ENCODE measurements around the gene OTOG.

The OTOG gene, protein sequence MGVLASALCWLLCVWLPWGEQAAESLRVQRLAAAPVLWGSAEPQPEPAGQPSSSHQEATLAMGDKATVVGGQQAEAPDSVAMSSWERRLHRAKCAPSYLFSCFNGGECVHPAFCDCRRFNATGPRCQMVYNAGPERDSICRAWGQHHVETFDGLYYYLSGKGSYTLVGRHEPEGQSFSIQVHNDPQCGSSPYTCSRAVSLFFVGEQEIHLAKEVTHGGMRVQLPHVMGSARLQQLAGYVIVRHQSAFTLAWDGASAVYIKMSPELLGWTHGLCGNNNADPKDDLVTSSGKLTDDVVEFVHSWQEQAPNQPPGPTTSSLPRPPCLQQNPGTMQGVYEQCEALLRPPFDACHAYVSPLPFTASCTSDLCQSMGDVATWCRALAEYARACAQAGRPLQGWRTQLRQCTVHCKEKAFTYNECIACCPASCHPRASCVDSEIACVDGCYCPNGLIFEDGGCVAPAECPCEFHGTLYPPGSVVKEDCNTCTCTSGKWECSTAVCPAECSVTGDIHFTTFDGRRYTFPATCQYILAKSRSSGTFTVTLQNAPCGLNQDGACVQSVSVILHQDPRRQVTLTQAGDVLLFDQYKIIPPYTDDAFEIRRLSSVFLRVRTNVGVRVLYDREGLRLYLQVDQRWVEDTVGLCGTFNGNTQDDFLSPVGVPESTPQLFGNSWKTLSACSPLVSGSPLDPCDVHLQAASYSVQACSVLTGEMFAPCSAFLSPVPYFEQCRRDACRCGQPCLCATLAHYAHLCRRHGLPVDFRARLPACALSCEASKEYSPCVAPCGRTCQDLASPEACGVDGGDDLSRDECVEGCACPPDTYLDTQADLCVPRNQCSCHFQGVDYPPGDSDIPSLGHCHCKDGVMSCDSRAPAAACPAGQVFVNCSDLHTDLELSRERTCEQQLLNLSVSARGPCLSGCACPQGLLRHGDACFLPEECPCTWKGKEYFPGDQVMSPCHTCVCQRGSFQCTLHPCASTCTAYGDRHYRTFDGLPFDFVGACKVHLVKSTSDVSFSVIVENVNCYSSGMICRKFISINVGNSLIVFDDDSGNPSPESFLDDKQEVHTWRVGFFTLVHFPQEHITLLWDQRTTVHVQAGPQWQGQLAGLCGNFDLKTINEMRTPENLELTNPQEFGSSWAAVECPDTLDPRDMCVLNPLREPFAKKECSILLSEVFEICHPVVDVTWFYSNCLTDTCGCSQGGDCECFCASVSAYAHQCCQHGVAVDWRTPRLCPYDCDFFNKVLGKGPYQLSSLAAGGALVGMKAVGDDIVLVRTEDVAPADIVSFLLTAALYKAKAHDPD (N-terminal part only)

GRCh38 chr11:17547051-17547577 is at the start of gene OTOG:
Gene OTOG (plus strand): TSS chr11:17547259. CDS start chr11:17547373, 114 bp downstream.
- TF ChIP-seq EZH2phosphoT487 (IDR thresholded peaks at IDR 0.05; ENCODE audit: borderline replicate concordance): no peak
- TF ChIP-seq, protein P1, sequence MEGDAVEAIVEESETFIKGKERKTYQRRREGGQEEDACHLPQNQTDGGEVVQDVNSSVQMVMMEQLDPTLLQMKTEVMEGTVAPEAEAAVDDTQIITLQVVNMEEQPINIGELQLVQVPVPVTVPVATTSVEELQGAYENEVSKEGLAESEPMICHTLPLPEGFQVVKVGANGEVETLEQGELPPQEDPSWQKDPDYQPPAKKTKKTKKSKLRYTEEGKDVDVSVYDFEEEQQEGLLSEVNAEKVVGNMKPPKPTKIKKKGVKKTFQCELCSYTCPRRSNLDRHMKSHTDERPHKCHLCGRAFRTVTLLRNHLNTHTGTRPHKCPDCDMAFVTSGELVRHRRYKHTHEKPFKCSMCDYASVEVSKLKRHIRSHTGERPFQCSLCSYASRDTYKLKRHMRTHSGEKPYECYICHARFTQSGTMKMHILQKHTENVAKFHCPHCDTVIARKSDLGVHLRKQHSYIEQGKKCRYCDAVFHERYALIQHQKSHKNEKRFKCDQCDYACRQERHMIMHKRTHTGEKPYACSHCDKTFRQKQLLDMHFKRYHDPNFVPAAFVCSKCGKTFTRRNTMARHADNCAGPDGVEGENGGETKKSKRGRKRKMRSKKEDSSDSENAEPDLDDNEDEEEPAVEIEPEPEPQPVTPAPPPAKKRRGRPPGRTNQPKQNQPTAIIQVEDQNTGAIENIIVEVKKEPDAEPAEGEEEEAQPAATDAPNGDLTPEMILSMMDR (conservative IDR thresholded peaks at IDR 0.05; ENCODE audit: low read length): no peak
- no peaks in the 10 kb centered on the region for H3K27me3 ChIP-seq (ENCODE audit: insufficient read depth, low read length, poor library complexity, severe bottlenecking)

GRCh38 chr11:17498058-17498457 is 49.0 kb upstream of the OTOG start:
- H3K4me1 ChIP-seq (ENCODE audit: insufficient read depth, low read length, poor library complexity, severe bottlenecking): no peaks in the 10 kb centered on the region
- no peak overlapping the region for H2AFZ ChIP-seq (ENCODE audit: low read length)
- no peaks in the 10 kb centered on the region for H4K20me1 ChIP-seq (ENCODE audit: insufficient read depth, low read length, poor library complexity, severe bottlenecking)
- H3K4me3 ChIP-seq (ENCODE audit: low read length, poor library complexity, severe bottlenecking): no peak overlapping the region
- H3F3A ChIP-seq (ENCODE audit: low read depth): no peaks in the 10 kb centered on the region
- H3K9ac ChIP-seq (ENCODE audit: low read depth, low read length, poor library complexity, severe bottlenecking): no peak overlapping the region
- H3K9me2 ChIP-seq (replicated peaks; ENCODE audit: low read depth, low read length): no peaks in the 10 kb centered on the region
- H3K27me3 ChIP-seq (ENCODE audit: insufficient read depth, low read length, poor library complexity, severe bottlenecking): no peaks in the 10 kb centered on the region
- no peak for TF ChIP-seq EZH2phosphoT487 (IDR thresholded peaks at IDR 0.05; ENCODE audit: borderline replicate concordance)
- no peaks in the 10 kb centered on the region for H3K9me3 ChIP-seq (ENCODE audit: insufficient read depth, low read depth, low read length)
- H3K4me2 ChIP-seq (ENCODE audit: low read depth, low read length, poor library complexity, severe bottlenecking): no peak overlapping the region
- H3K79me2 ChIP-seq (ENCODE audit: insufficient read depth, low read length): no peaks in the 10 kb centered on the region
- no peaks in the 10 kb centered on the region for H3K36me3 ChIP-seq (ENCODE audit: insufficient read depth, low read length)

More at GRCh38 chr11:17547051-17547577, at the start of gene OTOG:
- no peaks in the 10 kb centered on the region for H3K9me2 ChIP-seq (replicated peaks; ENCODE audit: low read depth, low read length)
- H3K9ac ChIP-seq (ENCODE audit: low read depth, low read length, poor library complexity, severe bottlenecking): no peak within 1 kb of the TSS
- no peak within 1 kb of the TSS for H3K4me3 ChIP-seq (ENCODE audit: low read length, poor library complexity, severe bottlenecking)
- H3K79me2 ChIP-seq (ENCODE audit: insufficient read depth, low read length): no peaks in the 10 kb centered on the region
- no peak within 1 kb of the TSS for H3K4me2 ChIP-seq (ENCODE audit: low read depth, low read length, poor library complexity, severe bottlenecking)
- H3F3A ChIP-seq (ENCODE audit: low read depth): no peaks in the 10 kb centered on the region
- H2AFZ ChIP-seq (ENCODE audit: low read length): no peak within 1 kb of the TSS
- no peaks in the 10 kb centered on the region for H3K9me3 ChIP-seq (ENCODE audit: insufficient read depth, low read depth, low read length)
- peaks cover 11% of the 10 kb centered on the region for H3K4me1 ChIP-seq (ENCODE audit: insufficient read depth, low read length, poor library complexity, severe bottlenecking)
- H4K20me1 ChIP-seq (ENCODE audit: insufficient read depth, low read length, poor library complexity, severe bottlenecking): no peaks in the 10 kb centered on the region
- H3K36me3 ChIP-seq (ENCODE audit: insufficient read depth, low read length): no peaks in the 10 kb centered on the region

GRCh38 chr11:17498475-17498874 is 48.6 kb upstream of the OTOG start:
- no peak for TF ChIP-seq EZH2phosphoT487 (IDR thresholded peaks at IDR 0.05; ENCODE audit: borderline replicate concordance)
- TF ChIP-seq, protein P1 (conservative IDR thresholded peaks at IDR 0.05; ENCODE audit: low read length): no peak
- no peak overlapping the region for H2AFZ ChIP-seq (ENCODE audit: low read length)
- H3F3A ChIP-seq (ENCODE audit: low read depth): no peaks in the 10 kb centered on the region
- no peaks in the 10 kb centered on the region for H3K9me3 ChIP-seq (ENCODE audit: insufficient read depth, low read depth, low read length)
- H3K4me2 ChIP-seq (ENCODE audit: low read depth, low read length, poor library complexity, severe bottlenecking): no peak overlapping the region
- no peaks in the 10 kb centered on the region for H3K27me3 ChIP-seq (ENCODE audit: insufficient read depth, low read length, poor library complexity, severe bottlenecking)
- no peak overlapping the region for H3K4me3 ChIP-seq (ENCODE audit: low read length, poor library complexity, severe bottlenecking)
- no peaks in the 10 kb centered on the region for H4K20me1 ChIP-seq (ENCODE audit: insufficient read depth, low read length, poor library complexity, severe bottlenecking)
- H3K9ac ChIP-seq (ENCODE audit: low read depth, low read length, poor library complexity, severe bottlenecking): no peak overlapping the region
- H3K79me2 ChIP-seq (ENCODE audit: insufficient read depth, low read length): no peaks in the 10 kb centered on the region
- no peaks in the 10 kb centered on the region for H3K36me3 ChIP-seq (ENCODE audit: insufficient read depth, low read length)
- H3K4me1 ChIP-seq (ENCODE audit: insufficient read depth, low read length, poor library complexity, severe bottlenecking): no peaks in the 10 kb centered on the region
- no peaks in the 10 kb centered on the region for H3K9me2 ChIP-seq (replicated peaks; ENCODE audit: low read depth, low read length)
